Tibial artery (tissue), 4 donors: ENCODE results near the gene MRPL45.
A peak's percentile ranks its signal among the peaks of the same experiment; 100 is the strongest.

Experiments
- DNase-seq, 2 donors: peaks; one replicate each; pipeline ENCODE4 v3.0.0-alpha.2; 2019
- H3K27ac ChIP-seq, 2 donors: fragments of 200-600 bp; sonication (generic) in 1 of 2; 1 replicate in 1 of 2; 2 replicates in 1 of 2; pipeline ENCODE4 v1.5.1; 2018 to 2019; ENCODE audit warnings: mild to moderate bottlenecking in 1 of 2
- H3K27me3 ChIP-seq, 2 donors: fragments of 200-600 bp; sonication (generic) in 1 of 2; one replicate each; pipeline versions ENCODE4 v1.5.1 to v1.6.0; 2016 to 2019
- H3K36me3 ChIP-seq, 3 donors: fragments of 200-600 bp; sonication (generic) in 2 of 3; one replicate each; pipeline ENCODE4 v1.5.1; 2016 to 2019; ENCODE audit warnings: mild to moderate bottlenecking in 2 of 3
- H3K4me1 ChIP-seq, 4 donors: fragments of 200-600 bp; sonication (generic) in 2 of 4; 1 replicate in 3 of 4; 2 replicates in 1 of 4; pipeline ENCODE4 v1.5.1; 2016 to 2019
- H3K4me3 ChIP-seq, 2 donors: fragments of 200-600 bp; sonication (generic) in 1 of 2; 1 replicate in 1 of 2; 2 replicates in 1 of 2; pipeline ENCODE4 v1.5.1; 2018 to 2019; ENCODE audit warnings: mild to moderate bottlenecking in 2 of 2
- H3K9me3 ChIP-seq, 3 donors: fragments of 200-600 bp; sonication (generic) in 1 of 3; one replicate each; pipeline ENCODE4 v1.5.1; 2016 to 2019
- CTCF ChIP-seq, 2 experiments: fragments of 200-600 bp in 1 of 2; fragments of 450-650 bp in 1 of 2; IDR thresholded peaks; one replicate each; pipeline ENCODE4 v1.5.1; 2017 to 2019; ENCODE audit warnings: antibody characterized with exemption in 2 of 2, mild to moderate bottlenecking in 1 of 2, moderate library complexity in 1 of 2
- intact Hi-C: fragments of 100-400 bp; cut with DNase I; formaldehyde crosslinking; loops from one replicate; pipeline ENCODE4 v1.15.0; 2023; ENCODE audit warnings: low total_unique reads

MRPL45 gene

GRCh38 chr17:38322156-38322779, 25.3 kb downstream of the MRPL45 start:
- Histone ChIP-seq H3K27me3 (no peaks in the 10 kb centered on the region), H3K36me3 (peaks cover 9 to 60% (median 39%) of the 10 kb centered on the region in 3 donors), H3K27ac (no peak overlapping the region), H3K4me1 (no peaks in the 10 kb centered on the region), H3K4me3 (no peak overlapping the region), H3K9me3 (no peaks in the 10 kb centered on the region)
- intact Hi-C loops, result no loop called here
- peak in 1 of 2 donors; percentile 62 for DNase-seq
- TF ChIP-seq CTCF (IDR thresholded peaks at IDR 0.05), result peak; percentile 23 to 86

DNA sequence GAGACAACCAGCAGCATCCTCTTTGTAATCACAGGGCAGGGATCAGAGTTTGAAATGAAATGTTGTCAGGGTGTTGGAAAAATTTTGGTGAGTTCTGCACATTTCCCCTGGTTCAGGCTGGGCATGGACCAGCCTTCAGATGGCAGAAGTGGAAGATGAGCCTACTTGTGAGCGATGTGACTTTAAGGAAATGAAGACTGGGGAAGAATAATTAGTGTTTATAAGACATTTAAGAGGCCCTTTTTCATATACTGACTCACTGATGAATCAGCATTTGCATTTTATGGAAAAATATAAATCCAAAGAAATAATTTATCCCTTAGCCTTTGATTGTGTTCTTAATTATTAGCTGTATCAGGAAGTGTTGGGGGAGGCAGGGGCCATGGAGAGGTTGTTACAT, 25.9 kb downstream of the MRPL45 start:
- Histone ChIP-seq H3K4me1 (no peaks in the 10 kb centered on the region), H3K4me3 (no peak overlapping the region), H3K27ac (no peak overlapping the region), H3K27me3 (no peaks in the 10 kb centered on the region), H3K36me3 (peaks cover 9 to 59% (median 39%) of the 10 kb centered on the region in 3 donors), H3K9me3 (no peaks in the 10 kb centered on the region)
- no peak for TF ChIP-seq CTCF (IDR thresholded peaks at IDR 0.05)
- intact Hi-C loops, result no loop called here
- DNase-seq, result no peak

- Histone ChIP-seq H3K27me3 (peaks cover 0 to 5% of the 10 kb centered on the region in 2 donors), H3K27ac (no peak overlapping the region), H3K4me3 (no peak overlapping the region), H3K36me3 (peaks cover 9 to 47% (median 36%) of the 10 kb centered on the region in 3 donors), H3K9me3 (no peaks in the 10 kb centered on the region), H3K4me1 (no peaks in the 10 kb centered on the region)
- intact Hi-C loops, result no loop called here
- no peak for TF ChIP-seq CTCF (IDR thresholded peaks at IDR 0.05)
- DNase-seq, result no peak
These were observed 27.3 kb downstream of the MRPL45 start for GRCh38 chr17:38324141-38324697.

DNA sequence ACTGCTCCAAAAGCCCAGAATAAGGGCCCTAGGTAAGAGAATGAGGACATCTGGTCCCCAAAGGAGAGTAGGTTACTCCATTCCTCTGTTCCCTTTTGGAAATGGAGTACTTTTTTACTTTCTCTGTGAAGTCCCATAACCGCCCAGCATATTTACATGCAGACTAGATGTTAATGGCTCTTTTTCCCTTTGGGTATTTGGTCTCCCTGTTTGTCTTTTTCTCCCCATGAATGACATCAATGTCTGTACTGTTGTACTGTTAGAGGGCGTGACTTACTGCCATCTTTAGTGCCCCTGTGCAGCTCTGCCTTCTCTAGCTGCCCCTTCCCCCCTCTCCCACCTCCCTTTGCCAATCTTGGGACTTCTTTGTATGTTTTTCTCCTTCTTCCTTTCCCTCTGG, 27.8 kb downstream of the MRPL45 start:
- no peak overlapping the region for H3K27ac ChIP-seq

GRCh38 chr17:38325221-38325851, 28.4 kb downstream of the MRPL45 start:
- H3K4me3 ChIP-seq, result no peak overlapping the region
- no peaks in the 10 kb centered on the region for H3K9me3 ChIP-seq
- intact Hi-C loops, result no loop called here
- no peak for DNase-seq
- no peak overlapping the region for H3K27ac ChIP-seq
- no peak for TF ChIP-seq CTCF (IDR thresholded peaks at IDR 0.05)
- peaks cover 9 to 36% (median 29%) of the 10 kb centered on the region in 3 donors for H3K36me3 ChIP-seq
- H3K27me3 ChIP-seq, result peaks cover 0 to 16% of the 10 kb centered on the region in 2 donors
- H3K4me1 ChIP-seq, result no peaks in the 10 kb centered on the region

More for the DNA sequence above, 27.8 kb downstream of the MRPL45 start:
- intact Hi-C loops, result no loop called here
- no peak for TF ChIP-seq CTCF (IDR thresholded peaks at IDR 0.05)
- peaks cover 9 to 42% (median 31%) of the 10 kb centered on the region in 3 donors for H3K36me3 ChIP-seq
- no peaks in the 10 kb centered on the region for H3K4me1 ChIP-seq
- H3K27me3 ChIP-seq, result peaks cover 0 to 10% of the 10 kb centered on the region in 2 donors
- DNase-seq, result no peak
- H3K4me3 ChIP-seq, result no peak overlapping the region
- H3K9me3 ChIP-seq, result no peaks in the 10 kb centered on the region
